Heart right ventricle (tissue), 16 donors: ENCODE data around the gene TOPBP1. TPM values are rescaled to one million over a fixed set of nuclear protein-coding genes. Genes with fewer than 3 reads are reported as not detected.
"Not testable (repeated sequence)": the region's sequence is repeated elsewhere in the genome, so short reads cannot be mapped to it uniquely, and the experiment has no call there.

Experiments
- ATAC-seq, 8 donors: fragments of 200-7000 bp; cut with Tn5 transposase; one replicate each; pipeline ENCODE4 v1.9.1; 2020; ENCODE audit warnings: mild to moderate bottlenecking in 8 of 8, moderate library complexity in 8 of 8, moderate number of reproducible peaks in 1 of 8
- DNase-seq, 2 donors: peaks; one replicate each; pipeline ENCODE4 v3.0.0-alpha.2; 2020
- H3K27ac ChIP-seq, 10 donors: fragments of 200-600 bp; sonication (generic) in 2 of 10; one replicate each; pipeline versions ENCODE4 v1.5.0 to v1.8.0; 2020 to 2022; ENCODE audit warnings: mild to moderate bottlenecking in 3 of 10
- H3K27me3 ChIP-seq, 7 donors: fragments of 200-600 bp; one replicate each; pipeline ENCODE4 v1.8.0; 2021 to 2022; ENCODE audit warnings: mild to moderate bottlenecking in 2 of 7
- H3K36me3 ChIP-seq, 9 donors: fragments of 200-600 bp; sonication (generic) in 1 of 9; one replicate each; pipeline versions ENCODE4 v1.5.0 to v1.8.0; 2020 to 2022; ENCODE audit warnings: mild to moderate bottlenecking in 2 of 9
- H3K4me1 ChIP-seq, 9 donors: fragments of 200-600 bp; sonication (generic) in 1 of 9; one replicate each; pipeline versions ENCODE4 v1.5.0 to v1.8.0; 2020 to 2022; ENCODE audit warnings: mild to moderate bottlenecking in 4 of 9
- H3K4me3 ChIP-seq, 10 donors: fragments of 200-600 bp; sonication (generic) in 2 of 10; one replicate each; pipeline versions ENCODE4 v1.5.0 to v1.8.0; 2020 to 2022; ENCODE audit warnings: mild to moderate bottlenecking in 7 of 10, moderate library complexity in 2 of 10
- H3K9me3 ChIP-seq, 11 donors: fragments of 200-600 bp in 10 of 11; sonication (generic) in 2 of 11; one replicate each; pipeline versions ENCODE4 v1.5.0 to v1.8.0; 2013 to 2022; ENCODE audit warnings: mild to moderate bottlenecking in 2 of 11, control low read depth in 1 of 11, moderate library complexity in 1 of 11
- WGBS, 2 donors: extraction: QIAGEN DNeasy Blood & Tissue Kit; methylation state at CpG; one replicate each; pipeline ENCODE4 v1.1.7; 2013; ENCODE audit warnings: inconsistent platforms in 1 of 2; 5-methylcytosine and 5-hydroxymethylcytosine counted together
- intact Hi-C, 10 donors: fragments of 100-400 bp; cut with DNase I; formaldehyde crosslinking; loops; one replicate each; pipeline versions ENCODE4 v1.11.1 to v1.14.2; 2022
- polyA plus RNA-seq, 2 donors: library from polyadenylated mRNA; stranded (reverse); fragments of 200-250 nt; gene quantifications; one replicate each; pipeline ENCODE4 v1.2.3, GENCODE V29; 2013
- total RNA-seq, 10 donors: library from RNA; stranded (reverse); fragmentation: NEBNext Ultra II Directional in 3 of 10; extraction: Animal tissue kit (Norgen Biotek cat#: 25700) in 3 of 10; gene quantifications; one replicate each; pipeline versions ENCODE4 v1.2.1 to v1.2.4, GENCODE V29; 2021 to 2023
- TF ChIP-seq, protein P1 (sequence below), 9 donors: fragments of 200-600 bp; sonication (generic) in 2 of 9; IDR thresholded peaks; one replicate each; pipeline versions ENCODE4 v1.5.0 to v1.8.0; 2021 to 2022; ENCODE audit warnings: antibody characterized with exemption in 9 of 9, mild to moderate bottlenecking in 5 of 9, moderate library complexity in 1 of 9
- donor health status: Arrhythmogenic right ventricular cardiomyopathy.
- donor health status: ischemic (EF 13 %, LVEDD 7.1; RV severe dilation, severe dysfunction).
- donor health status: healthy with polysubstance abuse.
- donor health status: DM: no; HTN: yes; CAD: no.
- donor health status: DM: no; HTN: no; CAD: no.
- donor health status: ischemic (EF 25% LVEDD 6.9; RV normal size, moderate dysfunction).
- donor health status: ischemic (EF 25% LVEDD 5.7; RV mildly dilated, moderate dysfunction).
- donor health status: healthy.
- donor health status: DM: yes; HTN: yes; CAD: no.
- donor health status: Ischemic cardiomyopathy.
- donor health status: ischemic (EF 35%, LVEDD 5.7; RV mildly dilated, moderate dysfunction).
- donor health status: nonischemic (EF 11% LVEDD 7.7; RV severe dilation, severe dysfunction).
- donor health status: DM: yes; HTN: yes; CAD: no.
- donor health status: PGD.
- donor health status: ischemic (EF 29% LVEDD 5.4; RV normal size, mild dysfunction).
- donor health status: nonischemic (EF 23%, LVEDD 6.1; RV moderate dilation, normal function).

The TOPBP1 gene
- total and polyA plus RNA-seq, 12 donors, result 5.7 to 11.8 (median 10.8) TPM

DNA sequence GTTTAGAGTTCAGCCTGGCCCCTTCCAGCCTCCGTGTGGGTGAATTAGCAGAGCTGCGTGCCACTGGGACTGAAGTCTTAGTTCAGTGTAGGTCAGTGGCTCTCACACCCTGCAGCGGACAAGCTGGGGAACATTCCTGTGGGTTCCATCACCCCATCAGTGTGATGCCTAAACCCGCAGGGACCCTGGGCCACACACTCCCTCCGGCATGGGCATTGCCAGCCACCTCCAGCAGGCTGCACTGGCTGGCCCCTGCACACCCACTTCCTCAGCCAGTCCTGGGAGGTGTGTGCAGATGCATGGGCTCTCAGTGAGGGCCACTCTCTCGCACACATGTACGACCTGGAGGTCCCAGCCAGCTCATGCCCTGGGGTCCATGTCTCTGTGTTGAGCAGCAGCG is 32.1 kb upstream of the TOPBP1 start:
- TF ChIP-seq, protein P1, sequence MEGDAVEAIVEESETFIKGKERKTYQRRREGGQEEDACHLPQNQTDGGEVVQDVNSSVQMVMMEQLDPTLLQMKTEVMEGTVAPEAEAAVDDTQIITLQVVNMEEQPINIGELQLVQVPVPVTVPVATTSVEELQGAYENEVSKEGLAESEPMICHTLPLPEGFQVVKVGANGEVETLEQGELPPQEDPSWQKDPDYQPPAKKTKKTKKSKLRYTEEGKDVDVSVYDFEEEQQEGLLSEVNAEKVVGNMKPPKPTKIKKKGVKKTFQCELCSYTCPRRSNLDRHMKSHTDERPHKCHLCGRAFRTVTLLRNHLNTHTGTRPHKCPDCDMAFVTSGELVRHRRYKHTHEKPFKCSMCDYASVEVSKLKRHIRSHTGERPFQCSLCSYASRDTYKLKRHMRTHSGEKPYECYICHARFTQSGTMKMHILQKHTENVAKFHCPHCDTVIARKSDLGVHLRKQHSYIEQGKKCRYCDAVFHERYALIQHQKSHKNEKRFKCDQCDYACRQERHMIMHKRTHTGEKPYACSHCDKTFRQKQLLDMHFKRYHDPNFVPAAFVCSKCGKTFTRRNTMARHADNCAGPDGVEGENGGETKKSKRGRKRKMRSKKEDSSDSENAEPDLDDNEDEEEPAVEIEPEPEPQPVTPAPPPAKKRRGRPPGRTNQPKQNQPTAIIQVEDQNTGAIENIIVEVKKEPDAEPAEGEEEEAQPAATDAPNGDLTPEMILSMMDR (IDR thresholded peaks at IDR 0.05), result no peak
- intact Hi-C loops, result no loop called here
- H3K36me3 ChIP-seq, result no peaks in the 10 kb centered on the region
- DNase-seq (no peak), ATAC-seq (no peak)
- peaks cover 0 to 5% (median 0%) of the 10 kb centered on the region in 9 donors for H3K4me1 ChIP-seq
- H3K27me3 ChIP-seq, result no peaks in the 10 kb centered on the region
- no peaks in the 10 kb centered on the region for H3K9me3 ChIP-seq
- no peak overlapping the region for H3K27ac ChIP-seq
- 87 to 91% methylated on average over 8 of the region's 8 CpGs for WGBS, 2 donors
- no peak overlapping the region for H3K4me3 ChIP-seq

DNA sequence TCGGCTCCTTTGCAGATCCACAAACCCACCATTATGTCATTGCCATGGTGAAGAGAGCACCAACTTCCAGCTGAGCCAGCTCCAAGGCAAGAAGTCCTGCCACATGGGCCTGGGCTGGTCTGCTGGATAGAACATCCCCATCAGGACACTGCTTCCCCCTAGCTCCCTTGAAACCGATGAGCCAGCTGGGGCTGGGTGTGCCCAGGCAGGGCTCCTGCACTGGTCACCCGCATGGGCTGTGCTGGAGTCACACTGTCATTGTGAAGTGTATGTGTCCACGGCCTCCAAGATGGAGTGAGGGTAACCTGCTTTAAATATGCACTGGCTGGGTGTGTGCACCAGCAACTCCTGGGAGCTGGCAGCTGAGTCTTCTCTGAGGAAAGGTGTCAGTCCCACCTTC is 31.0 kb upstream of the TOPBP1 start:
- peaks cover 0 to 5% (median 0%) of the 10 kb centered on the region in 9 donors for H3K4me1 ChIP-seq
- intact Hi-C loops, result no loop called here
- 67 to 88% methylated on average over 4 of the region's 4 CpGs for WGBS, 2 donors
- TF ChIP-seq, protein P1 (IDR thresholded peaks at IDR 0.05), result no peak
- no peaks in the 10 kb centered on the region for H3K27me3 ChIP-seq
- H3K36me3 ChIP-seq, result no peaks in the 10 kb centered on the region
- H3K27ac ChIP-seq, result no peak overlapping the region
- no peaks in the 10 kb centered on the region for H3K9me3 ChIP-seq
- DNase-seq (no peak), ATAC-seq (no peak)
- no peak overlapping the region for H3K4me3 ChIP-seq

DNA sequence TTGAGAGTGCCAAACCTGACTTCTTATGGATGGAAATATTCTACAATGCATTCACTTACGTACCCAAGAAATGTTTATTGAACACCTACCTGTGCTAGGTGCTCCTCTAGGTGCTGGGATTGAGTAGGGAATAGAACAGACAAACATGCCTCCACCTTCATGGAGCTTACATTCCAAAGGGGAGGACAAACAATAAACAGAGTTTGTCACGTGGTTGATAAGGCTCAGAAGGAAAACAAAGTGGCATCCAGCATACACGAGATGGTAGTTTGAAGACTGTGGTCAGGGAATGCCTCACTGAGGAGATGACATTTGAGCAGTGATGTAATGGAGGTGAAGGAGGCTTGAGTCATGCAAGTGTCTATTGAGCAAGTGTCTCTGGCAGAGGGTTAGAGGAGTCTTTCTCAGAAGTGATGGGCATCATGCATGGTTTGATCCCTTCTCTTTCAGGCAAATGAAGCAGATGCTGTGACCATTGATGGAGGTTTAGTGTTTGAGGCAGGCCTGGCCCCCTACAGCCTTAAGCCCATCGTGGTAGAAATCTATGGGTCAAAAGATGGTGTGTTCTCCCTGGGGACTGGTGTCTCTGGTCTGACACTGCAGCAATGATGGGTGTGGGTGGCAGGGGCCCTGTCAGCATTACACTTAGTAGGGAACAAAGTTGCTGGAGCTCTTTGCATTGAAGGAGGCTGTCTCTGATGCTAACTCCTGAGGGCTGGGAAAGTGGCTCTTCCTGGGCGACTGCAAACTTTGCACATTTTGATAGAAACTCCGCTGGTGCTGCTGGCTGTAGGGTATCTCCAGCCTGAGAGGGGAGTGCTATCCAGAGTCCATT is 29.7 kb upstream of the TOPBP1 start:
- TF ChIP-seq, protein P1 (IDR thresholded peaks at IDR 0.05), result no peak
- no peaks in the 10 kb centered on the region for H3K36me3 ChIP-seq
- peaks cover 0 to 5% (median 0%) of the 10 kb centered on the region in 9 donors for H3K4me1 ChIP-seq
- H3K4me3 ChIP-seq, result no peak overlapping the region
- intact Hi-C loops, result no loop called here
- H3K27ac ChIP-seq, result no peak overlapping the region
- ATAC-seq, result no peak
- H3K9me3 ChIP-seq, result peaks cover 0 to 4% (median 0%) of the 10 kb centered on the region in 11 donors
- 60 to 79% methylated on average over 6 of the region's 6 CpGs for WGBS, 2 donors
- H3K27me3 ChIP-seq, result no peaks in the 10 kb centered on the region
- DNase-seq, result no peak

DNA sequence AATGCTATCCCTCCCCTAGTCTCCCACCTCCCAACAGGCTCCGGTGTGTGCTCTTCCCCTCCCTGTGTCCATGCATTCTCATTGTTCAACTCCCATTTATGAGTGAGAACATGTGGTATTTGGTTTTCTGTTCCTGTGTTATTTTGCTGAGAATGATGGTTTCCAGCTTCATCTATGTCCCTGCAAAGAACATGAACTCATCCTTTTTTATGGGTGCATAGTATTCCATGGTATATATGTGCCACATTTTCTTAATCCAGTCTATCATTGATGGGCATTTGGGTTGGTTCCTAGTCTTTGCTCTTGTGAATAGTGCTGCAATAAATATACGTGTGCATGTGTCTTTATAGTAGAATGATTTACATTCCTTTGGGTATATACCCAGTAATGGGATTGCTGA is 16.3 kb upstream of the TOPBP1 start:
- not testable (repeated sequence) for H3K9me3 ChIP-seq, H3K27ac ChIP-seq, H3K4me3 ChIP-seq, H3K36me3 ChIP-seq, H3K4me1 ChIP-seq, DNase-seq, ATAC-seq
- 96 to 97% methylated on average over 2 of the region's 2 CpGs for WGBS, 2 donors
- intact Hi-C loops, result loop anchor here in 1 of 10 donors (10.0 kb wide), 1 partner anchor 247 kb away; no protein-coding TSS in a partner anchor
- H3K27me3 ChIP-seq, result peaks cover 0 to 38% (median 32%) of the 10 kb centered on the region in 7 donors
